Ovary (tissue), 3 donors: Measurements from ENCODE around the gene FXYD4.

Source experiments
- POLR2A ChIP-seq: fragments of 450-650 bp; IDR thresholded peaks from one replicate; pipeline ENCODE4 v1.6.1; 2017; ENCODE audit warnings: antibody characterized with exemption, mild to moderate bottlenecking, moderate library complexity
- TF ChIP-seq, protein P1 (sequence below), 3 donors: fragments of 450-650 bp in 2 of 3; fragments of 200-600 bp in 1 of 3; IDR thresholded peaks; one replicate each; pipeline versions ENCODE4 v1.5.1 to v1.8.0; 2016 to 2022; ENCODE audit warnings: antibody characterized with exemption in 3 of 3, mild to moderate bottlenecking in 1 of 3
- donor health status: DM: no; HTN: no; CAD: no.

DNA sequence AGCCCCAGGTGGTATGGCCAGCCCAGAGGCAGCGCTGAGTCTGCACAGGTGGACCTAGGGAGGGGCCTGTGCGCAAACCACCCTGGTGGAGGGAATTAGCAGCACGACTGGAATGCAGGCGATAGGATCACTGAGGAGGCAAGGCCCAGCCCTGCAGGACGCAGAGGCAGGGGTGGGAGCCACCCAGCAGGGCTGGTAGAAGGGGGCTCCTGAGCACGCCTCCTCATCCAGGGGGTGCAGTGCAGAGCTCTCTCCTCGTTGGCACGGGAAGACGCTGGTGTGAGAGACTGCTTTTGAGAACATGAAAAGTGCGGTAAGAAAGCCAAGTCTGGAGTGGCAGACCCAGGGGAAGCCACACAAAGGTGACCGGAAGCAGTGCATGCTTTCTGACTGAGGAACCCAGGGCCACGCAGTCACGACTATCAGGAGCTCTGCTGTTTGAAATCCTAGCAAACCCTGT is 6.0 kb downstream of the FXYD4 start:
- TF ChIP-seq, protein P1, sequence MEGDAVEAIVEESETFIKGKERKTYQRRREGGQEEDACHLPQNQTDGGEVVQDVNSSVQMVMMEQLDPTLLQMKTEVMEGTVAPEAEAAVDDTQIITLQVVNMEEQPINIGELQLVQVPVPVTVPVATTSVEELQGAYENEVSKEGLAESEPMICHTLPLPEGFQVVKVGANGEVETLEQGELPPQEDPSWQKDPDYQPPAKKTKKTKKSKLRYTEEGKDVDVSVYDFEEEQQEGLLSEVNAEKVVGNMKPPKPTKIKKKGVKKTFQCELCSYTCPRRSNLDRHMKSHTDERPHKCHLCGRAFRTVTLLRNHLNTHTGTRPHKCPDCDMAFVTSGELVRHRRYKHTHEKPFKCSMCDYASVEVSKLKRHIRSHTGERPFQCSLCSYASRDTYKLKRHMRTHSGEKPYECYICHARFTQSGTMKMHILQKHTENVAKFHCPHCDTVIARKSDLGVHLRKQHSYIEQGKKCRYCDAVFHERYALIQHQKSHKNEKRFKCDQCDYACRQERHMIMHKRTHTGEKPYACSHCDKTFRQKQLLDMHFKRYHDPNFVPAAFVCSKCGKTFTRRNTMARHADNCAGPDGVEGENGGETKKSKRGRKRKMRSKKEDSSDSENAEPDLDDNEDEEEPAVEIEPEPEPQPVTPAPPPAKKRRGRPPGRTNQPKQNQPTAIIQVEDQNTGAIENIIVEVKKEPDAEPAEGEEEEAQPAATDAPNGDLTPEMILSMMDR (IDR thresholded peaks at IDR 0.05): no peak
- TF ChIP-seq POLR2A: no peak
